GM23338 (cell line): Measurements from ENCODE around the gene EVL. TPM values are rescaled to one million over a fixed set of nuclear protein-coding genes. Genes with fewer than 3 reads are reported as not detected.

Source experiments
- ATAC-seq: fragments of 200-7000 bp; cut with Tn5 transposase; 3 replicates; pipeline ENCODE4 v1.9.1; 2020
- DNase-seq: peaks from one replicate; pipeline ENCODE4 v3.0.0-alpha.2; 2015; ENCODE audit warnings: low spot score
- H2AFZ ChIP-seq: fragments of 200-600 bp; sonication (generic); 2 replicates; pipeline ENCODE4 v1.8.0; 2016; ENCODE audit warnings: antibody characterized with exemption, mild to moderate bottlenecking, moderate library complexity
- H3F3A ChIP-seq: fragments of 200-600 bp; sonication (generic); replicated peaks from 2 replicates; pipeline ENCODE4 v1.8.0; 2017; ENCODE audit warnings: antibody characterized with exemption, mixed run types, low read depth
- H3K27ac ChIP-seq: fragments of 200-600 bp; sonication (generic); 2 replicates; pipeline ENCODE4 v1.6.1; 2016; ENCODE audit warnings: low read depth
- H3K27me3 ChIP-seq: fragments of 200-600 bp; sonication (generic); 2 replicates; pipeline ENCODE4 v1.8.0; 2016; ENCODE audit warnings: mild to moderate bottlenecking, mixed run types, moderate library complexity; ENCODE audit not compliant: insufficient read depth
- H3K36me3 ChIP-seq: fragments of 200-600 bp; sonication (generic); 2 replicates; pipeline ENCODE4 v1.8.0; 2016; ENCODE audit warnings: mild to moderate bottlenecking; ENCODE audit not compliant: insufficient read depth
- H3K4me1 ChIP-seq: fragments of 200-600 bp; sonication (generic); 2 replicates; pipeline ENCODE4 v1.8.0; 2016; ENCODE audit warnings: mild to moderate bottlenecking, moderate library complexity; ENCODE audit not compliant: insufficient read depth
- H3K4me2 ChIP-seq: fragments of 200-600 bp; sonication (generic); 2 replicates; pipeline ENCODE4 v1.7.1; 2017; ENCODE audit warnings: mixed run types
- H3K4me3 ChIP-seq: fragments of 200-600 bp; sonication (generic); 2 replicates; pipeline ENCODE4 v1.6.1; 2016; ENCODE audit warnings: mixed run types
- H3K79me2 ChIP-seq: fragments of 200-600 bp; sonication (generic); replicated peaks from 2 replicates; pipeline ENCODE4 v1.8.0; 2017; ENCODE audit warnings: mild to moderate bottlenecking; ENCODE audit not compliant: insufficient read depth
- H3K9me2 ChIP-seq: fragments of 200-600 bp; sonication (generic); 2 replicates; pipeline ENCODE4 v1.8.0; 2017; ENCODE audit not compliant: insufficient read depth
- H4K20me1 ChIP-seq: fragments of 200-600 bp; sonication (generic); replicated peaks from 2 replicates; pipeline ENCODE4 v1.8.0; 2017; ENCODE audit warnings: mild to moderate bottlenecking; ENCODE audit not compliant: insufficient read depth
- H3K27ac Mint-ChIP-seq: 2 replicates; pipeline ENCODE4 v1.8.0; 2020; ENCODE audit warnings: inconsistent platforms, mild to moderate bottlenecking, moderate library complexity, mixed read lengths
- H3K27me3 Mint-ChIP-seq: 3 replicates; pipeline ENCODE4 v1.8.0; 2022; ENCODE audit warnings: low read depth, mild to moderate bottlenecking, moderate library complexity, mixed read lengths, inconsistent platforms; ENCODE audit not compliant: insufficient read depth, poor library complexity
- H3K36me3 Mint-ChIP-seq: 3 replicates; pipeline ENCODE4 v1.8.0; 2021; ENCODE audit warnings: low read depth, mild to moderate bottlenecking, inconsistent platforms, moderate library complexity, mixed read lengths
- H3K4me1 Mint-ChIP-seq: 3 replicates; pipeline ENCODE4 v1.8.0; 2020; ENCODE audit warnings: mild to moderate bottlenecking, inconsistent platforms, mixed read lengths
- H3K4me3 Mint-ChIP-seq: 3 replicates; pipeline ENCODE4 v1.8.0; 2021; ENCODE audit warnings: moderate library complexity, mild to moderate bottlenecking, inconsistent platforms, mixed read lengths
- H3K9me3 Mint-ChIP-seq: 3 replicates; pipeline ENCODE4 v1.8.0; 2020; ENCODE audit warnings: moderate library complexity, mild to moderate bottlenecking, inconsistent platforms, mixed read lengths
- CREB1 ChIP-seq: fragments of 250-450 bp; sonication (Bioruptor Pico); IDR thresholded peaks from 2 replicates; pipeline ENCODE4 v1.5.0; 2020; ENCODE audit warnings: low read depth, mild to moderate bottlenecking, moderate library complexity
- EZH2 ChIP-seq: fragments of 200-600 bp; sonication (generic); IDR thresholded peaks from one replicate; pipeline ENCODE4 v1.8.0; 2017; ENCODE audit warnings: antibody characterized with exemption, mild to moderate bottlenecking, low read depth; ENCODE audit not compliant: unreplicated experiment
- EZH2phosphoT487 ChIP-seq: fragments of 200-600 bp; sonication (generic); IDR thresholded peaks from one replicate; pipeline ENCODE4 v1.8.1; 2018; ENCODE audit warnings: antibody characterized with exemption; ENCODE audit not compliant: unreplicated experiment
- JUNB ChIP-seq: IDR thresholded peaks from one replicate; pipeline ENCODE4 v1.6.1; 2016; ENCODE audit warnings: antibody characterized with exemption; ENCODE audit not compliant: unreplicated experiment
- NANOG ChIP-seq: IDR thresholded peaks from 2 replicates; pipeline ENCODE4 v1.6.1; 2016; ENCODE audit warnings: antibody characterized with exemption, borderline replicate concordance
- POLR2AphosphoS5 ChIP-seq: IDR thresholded peaks from 2 replicates; pipeline ENCODE4 v1.6.1; 2016; ENCODE audit warnings: antibody characterized with exemption, low read depth
- STAT1 ChIP-seq: IDR thresholded peaks from one replicate; pipeline ENCODE4 v1.6.1; 2016; ENCODE audit warnings: antibody characterized with exemption; ENCODE audit not compliant: unreplicated experiment
- ZNF114 ChIP-seq: fragments of 250-450 bp; sonication (Bioruptor Pico); IDR thresholded peaks from 2 replicates; pipeline ENCODE4 v1.5.0; 2020; ENCODE audit warnings: mild to moderate bottlenecking, moderate library complexity
- ZNF331 ChIP-seq: fragments of 250-450 bp; sonication (Bioruptor Pico); IDR thresholded peaks from 2 replicates; pipeline ENCODE4 v1.5.0; 2020; ENCODE audit warnings: low read depth, mild to moderate bottlenecking, moderate library complexity
- polyA plus RNA-seq: library from polyadenylated mRNA; unstranded; fragments of >200 nt; fragmentation: Nextera tagmentation; extraction: Ambion mirVana; gene quantifications from 2 replicates; pipeline ENCODE4 v1.2.1, GENCODE V29; 2016
- total RNA-seq: library from RNA; depleted of rRNA; stranded (reverse); fragments of >200 nt; shearing (Covaris generic); gene quantifications from 2 replicates; pipeline ENCODE4 v1.2.3, GENCODE V29; 2014
- TF ChIP-seq, protein P1 (sequence below): IDR thresholded peaks from 2 replicates; pipeline ENCODE4 v1.6.1; 2016; ENCODE audit warnings: antibody characterized with exemption
- TF ChIP-seq, protein P2 (sequence below): IDR thresholded peaks from one replicate; pipeline ENCODE4 v1.6.1; 2018; ENCODE audit warnings: antibody characterized with exemption; ENCODE audit not compliant: unreplicated experiment
- TF ChIP-seq, protein P3 (sequence below), 2 experiments: fragments of 200-600 bp in 1 of 2; sonication (generic) in 1 of 2; conservative IDR thresholded peaks; 2 replicates each; pipeline versions ENCODE4 v1.5.1 to v1.6.1; 2016 to 2017; ENCODE audit warnings: antibody characterized with exemption in 2 of 2, low read depth in 2 of 2, mild to moderate bottlenecking in 2 of 2, moderate library complexity in 1 of 2
- TF ChIP-seq, protein P4 (sequence below): fragments of 250-450 bp; sonication (Bioruptor Pico); IDR thresholded peaks from 2 replicates; pipeline ENCODE4 v1.5.0; 2020; ENCODE audit warnings: mild to moderate bottlenecking, moderate library complexity

The EVL gene
- total and polyA plus RNA-seq, 2 experiments from 2014 or later: 28.2 to 50.5 TPM

DNA sequence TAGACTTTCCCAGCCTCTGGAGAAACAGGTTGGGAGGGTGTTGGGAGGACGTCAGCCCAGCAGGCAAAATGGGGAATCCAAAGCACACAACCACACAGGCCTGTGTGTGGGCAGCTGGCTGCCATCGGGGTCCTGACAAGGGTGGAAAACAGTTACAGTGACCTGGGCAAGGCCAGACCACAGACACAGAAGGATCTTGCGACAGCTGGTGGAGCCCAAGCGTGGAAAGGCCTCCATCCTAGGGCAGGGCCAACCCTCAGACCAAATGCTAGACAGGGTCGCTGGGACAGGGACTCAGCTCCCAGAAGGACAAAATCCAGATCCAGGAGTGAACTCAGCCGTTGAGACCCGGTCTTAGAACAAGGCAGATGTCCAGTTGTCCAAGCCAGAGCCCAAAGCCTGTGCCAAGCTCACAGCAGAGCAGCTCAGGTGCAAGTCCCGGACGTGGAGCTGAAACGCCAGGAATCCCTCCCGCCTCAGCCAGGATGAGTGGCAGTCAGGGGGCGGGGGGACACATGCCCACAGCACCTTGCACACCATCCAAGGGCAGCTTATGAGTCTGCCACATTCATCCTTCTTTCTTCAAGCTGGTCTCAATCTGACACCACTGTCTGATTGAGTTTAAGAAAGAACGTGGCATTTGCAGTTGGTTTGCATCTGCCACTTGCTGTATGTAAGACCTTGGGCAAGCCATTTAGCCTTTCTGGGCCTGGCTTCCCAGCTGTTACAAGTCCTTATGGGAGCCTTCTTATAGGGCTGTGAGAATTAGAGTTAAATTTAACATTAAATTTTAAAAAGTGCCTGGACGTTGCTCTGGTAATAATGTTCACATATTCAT is 56.6 kb downstream of the EVL start:
- Histone ChIP-seq H3K9me2 (no peaks in the 10 kb centered on the region), H3F3A (no peaks in the 10 kb centered on the region), H2AFZ (no peak overlapping the region), H3K36me3 (no peaks in the 10 kb centered on the region), H3K4me3 (no peak overlapping the region), H3K79me2 (no peaks in the 10 kb centered on the region), H3K4me2 (no peak overlapping the region), H3K27ac (no peak overlapping the region), H4K20me1 (no peaks in the 10 kb centered on the region), H3K27me3 (no peaks in the 10 kb centered on the region), H3K4me1 (no peaks in the 10 kb centered on the region)
- ATAC-seq: no peak
- no peak overlapping the region for H3K4me3 Mint-ChIP-seq
- peaks cover 5% of the 10 kb centered on the region; the same call in 1 of the 3 replicates for H3K36me3 Mint-ChIP-seq
- H3K27me3 Mint-ChIP-seq: peaks cover 2% of the 10 kb centered on the region
- TF ChIP-seq ZNF114 (CRISPR knock-in tag): no peak
- TF ChIP-seq, protein P1, sequence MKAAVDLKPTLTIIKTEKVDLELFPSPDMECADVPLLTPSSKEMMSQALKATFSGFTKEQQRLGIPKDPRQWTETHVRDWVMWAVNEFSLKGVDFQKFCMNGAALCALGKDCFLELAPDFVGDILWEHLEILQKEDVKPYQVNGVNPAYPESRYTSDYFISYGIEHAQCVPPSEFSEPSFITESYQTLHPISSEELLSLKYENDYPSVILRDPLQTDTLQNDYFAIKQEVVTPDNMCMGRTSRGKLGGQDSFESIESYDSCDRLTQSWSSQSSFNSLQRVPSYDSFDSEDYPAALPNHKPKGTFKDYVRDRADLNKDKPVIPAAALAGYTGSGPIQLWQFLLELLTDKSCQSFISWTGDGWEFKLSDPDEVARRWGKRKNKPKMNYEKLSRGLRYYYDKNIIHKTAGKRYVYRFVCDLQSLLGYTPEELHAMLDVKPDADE: no peak
- TF ChIP-seq, protein P2, sequence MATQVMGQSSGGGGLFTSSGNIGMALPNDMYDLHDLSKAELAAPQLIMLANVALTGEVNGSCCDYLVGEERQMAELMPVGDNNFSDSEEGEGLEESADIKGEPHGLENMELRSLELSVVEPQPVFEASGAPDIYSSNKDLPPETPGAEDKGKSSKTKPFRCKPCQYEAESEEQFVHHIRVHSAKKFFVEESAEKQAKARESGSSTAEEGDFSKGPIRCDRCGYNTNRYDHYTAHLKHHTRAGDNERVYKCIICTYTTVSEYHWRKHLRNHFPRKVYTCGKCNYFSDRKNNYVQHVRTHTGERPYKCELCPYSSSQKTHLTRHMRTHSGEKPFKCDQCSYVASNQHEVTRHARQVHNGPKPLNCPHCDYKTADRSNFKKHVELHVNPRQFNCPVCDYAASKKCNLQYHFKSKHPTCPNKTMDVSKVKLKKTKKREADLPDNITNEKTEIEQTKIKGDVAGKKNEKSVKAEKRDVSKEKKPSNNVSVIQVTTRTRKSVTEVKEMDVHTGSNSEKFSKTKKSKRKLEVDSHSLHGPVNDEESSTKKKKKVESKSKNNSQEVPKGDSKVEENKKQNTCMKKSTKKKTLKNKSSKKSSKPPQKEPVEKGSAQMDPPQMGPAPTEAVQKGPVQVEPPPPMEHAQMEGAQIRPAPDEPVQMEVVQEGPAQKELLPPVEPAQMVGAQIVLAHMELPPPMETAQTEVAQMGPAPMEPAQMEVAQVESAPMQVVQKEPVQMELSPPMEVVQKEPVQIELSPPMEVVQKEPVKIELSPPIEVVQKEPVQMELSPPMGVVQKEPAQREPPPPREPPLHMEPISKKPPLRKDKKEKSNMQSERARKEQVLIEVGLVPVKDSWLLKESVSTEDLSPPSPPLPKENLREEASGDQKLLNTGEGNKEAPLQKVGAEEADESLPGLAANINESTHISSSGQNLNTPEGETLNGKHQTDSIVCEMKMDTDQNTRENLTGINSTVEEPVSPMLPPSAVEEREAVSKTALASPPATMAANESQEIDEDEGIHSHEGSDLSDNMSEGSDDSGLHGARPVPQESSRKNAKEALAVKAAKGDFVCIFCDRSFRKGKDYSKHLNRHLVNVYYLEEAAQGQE: no peak
- no peak for TF ChIP-seq ZNF331
- TF ChIP-seq EZH2: no peak
- TF ChIP-seq EZH2phosphoT487: no peak
- no peak for TF ChIP-seq CREB1 (CRISPR knock-in tag)
- TF ChIP-seq NANOG: no peak
- TF ChIP-seq, protein P3, sequence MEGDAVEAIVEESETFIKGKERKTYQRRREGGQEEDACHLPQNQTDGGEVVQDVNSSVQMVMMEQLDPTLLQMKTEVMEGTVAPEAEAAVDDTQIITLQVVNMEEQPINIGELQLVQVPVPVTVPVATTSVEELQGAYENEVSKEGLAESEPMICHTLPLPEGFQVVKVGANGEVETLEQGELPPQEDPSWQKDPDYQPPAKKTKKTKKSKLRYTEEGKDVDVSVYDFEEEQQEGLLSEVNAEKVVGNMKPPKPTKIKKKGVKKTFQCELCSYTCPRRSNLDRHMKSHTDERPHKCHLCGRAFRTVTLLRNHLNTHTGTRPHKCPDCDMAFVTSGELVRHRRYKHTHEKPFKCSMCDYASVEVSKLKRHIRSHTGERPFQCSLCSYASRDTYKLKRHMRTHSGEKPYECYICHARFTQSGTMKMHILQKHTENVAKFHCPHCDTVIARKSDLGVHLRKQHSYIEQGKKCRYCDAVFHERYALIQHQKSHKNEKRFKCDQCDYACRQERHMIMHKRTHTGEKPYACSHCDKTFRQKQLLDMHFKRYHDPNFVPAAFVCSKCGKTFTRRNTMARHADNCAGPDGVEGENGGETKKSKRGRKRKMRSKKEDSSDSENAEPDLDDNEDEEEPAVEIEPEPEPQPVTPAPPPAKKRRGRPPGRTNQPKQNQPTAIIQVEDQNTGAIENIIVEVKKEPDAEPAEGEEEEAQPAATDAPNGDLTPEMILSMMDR (conservative IDR thresholded peaks at IDR 0.05; ENCODE audit: low read depth in 2 of 2): no peak
- no peak for TF ChIP-seq JUNB
- no peak for TF ChIP-seq STAT1
- TF ChIP-seq POLR2AphosphoS5: no peak
- TF ChIP-seq, protein P4, sequence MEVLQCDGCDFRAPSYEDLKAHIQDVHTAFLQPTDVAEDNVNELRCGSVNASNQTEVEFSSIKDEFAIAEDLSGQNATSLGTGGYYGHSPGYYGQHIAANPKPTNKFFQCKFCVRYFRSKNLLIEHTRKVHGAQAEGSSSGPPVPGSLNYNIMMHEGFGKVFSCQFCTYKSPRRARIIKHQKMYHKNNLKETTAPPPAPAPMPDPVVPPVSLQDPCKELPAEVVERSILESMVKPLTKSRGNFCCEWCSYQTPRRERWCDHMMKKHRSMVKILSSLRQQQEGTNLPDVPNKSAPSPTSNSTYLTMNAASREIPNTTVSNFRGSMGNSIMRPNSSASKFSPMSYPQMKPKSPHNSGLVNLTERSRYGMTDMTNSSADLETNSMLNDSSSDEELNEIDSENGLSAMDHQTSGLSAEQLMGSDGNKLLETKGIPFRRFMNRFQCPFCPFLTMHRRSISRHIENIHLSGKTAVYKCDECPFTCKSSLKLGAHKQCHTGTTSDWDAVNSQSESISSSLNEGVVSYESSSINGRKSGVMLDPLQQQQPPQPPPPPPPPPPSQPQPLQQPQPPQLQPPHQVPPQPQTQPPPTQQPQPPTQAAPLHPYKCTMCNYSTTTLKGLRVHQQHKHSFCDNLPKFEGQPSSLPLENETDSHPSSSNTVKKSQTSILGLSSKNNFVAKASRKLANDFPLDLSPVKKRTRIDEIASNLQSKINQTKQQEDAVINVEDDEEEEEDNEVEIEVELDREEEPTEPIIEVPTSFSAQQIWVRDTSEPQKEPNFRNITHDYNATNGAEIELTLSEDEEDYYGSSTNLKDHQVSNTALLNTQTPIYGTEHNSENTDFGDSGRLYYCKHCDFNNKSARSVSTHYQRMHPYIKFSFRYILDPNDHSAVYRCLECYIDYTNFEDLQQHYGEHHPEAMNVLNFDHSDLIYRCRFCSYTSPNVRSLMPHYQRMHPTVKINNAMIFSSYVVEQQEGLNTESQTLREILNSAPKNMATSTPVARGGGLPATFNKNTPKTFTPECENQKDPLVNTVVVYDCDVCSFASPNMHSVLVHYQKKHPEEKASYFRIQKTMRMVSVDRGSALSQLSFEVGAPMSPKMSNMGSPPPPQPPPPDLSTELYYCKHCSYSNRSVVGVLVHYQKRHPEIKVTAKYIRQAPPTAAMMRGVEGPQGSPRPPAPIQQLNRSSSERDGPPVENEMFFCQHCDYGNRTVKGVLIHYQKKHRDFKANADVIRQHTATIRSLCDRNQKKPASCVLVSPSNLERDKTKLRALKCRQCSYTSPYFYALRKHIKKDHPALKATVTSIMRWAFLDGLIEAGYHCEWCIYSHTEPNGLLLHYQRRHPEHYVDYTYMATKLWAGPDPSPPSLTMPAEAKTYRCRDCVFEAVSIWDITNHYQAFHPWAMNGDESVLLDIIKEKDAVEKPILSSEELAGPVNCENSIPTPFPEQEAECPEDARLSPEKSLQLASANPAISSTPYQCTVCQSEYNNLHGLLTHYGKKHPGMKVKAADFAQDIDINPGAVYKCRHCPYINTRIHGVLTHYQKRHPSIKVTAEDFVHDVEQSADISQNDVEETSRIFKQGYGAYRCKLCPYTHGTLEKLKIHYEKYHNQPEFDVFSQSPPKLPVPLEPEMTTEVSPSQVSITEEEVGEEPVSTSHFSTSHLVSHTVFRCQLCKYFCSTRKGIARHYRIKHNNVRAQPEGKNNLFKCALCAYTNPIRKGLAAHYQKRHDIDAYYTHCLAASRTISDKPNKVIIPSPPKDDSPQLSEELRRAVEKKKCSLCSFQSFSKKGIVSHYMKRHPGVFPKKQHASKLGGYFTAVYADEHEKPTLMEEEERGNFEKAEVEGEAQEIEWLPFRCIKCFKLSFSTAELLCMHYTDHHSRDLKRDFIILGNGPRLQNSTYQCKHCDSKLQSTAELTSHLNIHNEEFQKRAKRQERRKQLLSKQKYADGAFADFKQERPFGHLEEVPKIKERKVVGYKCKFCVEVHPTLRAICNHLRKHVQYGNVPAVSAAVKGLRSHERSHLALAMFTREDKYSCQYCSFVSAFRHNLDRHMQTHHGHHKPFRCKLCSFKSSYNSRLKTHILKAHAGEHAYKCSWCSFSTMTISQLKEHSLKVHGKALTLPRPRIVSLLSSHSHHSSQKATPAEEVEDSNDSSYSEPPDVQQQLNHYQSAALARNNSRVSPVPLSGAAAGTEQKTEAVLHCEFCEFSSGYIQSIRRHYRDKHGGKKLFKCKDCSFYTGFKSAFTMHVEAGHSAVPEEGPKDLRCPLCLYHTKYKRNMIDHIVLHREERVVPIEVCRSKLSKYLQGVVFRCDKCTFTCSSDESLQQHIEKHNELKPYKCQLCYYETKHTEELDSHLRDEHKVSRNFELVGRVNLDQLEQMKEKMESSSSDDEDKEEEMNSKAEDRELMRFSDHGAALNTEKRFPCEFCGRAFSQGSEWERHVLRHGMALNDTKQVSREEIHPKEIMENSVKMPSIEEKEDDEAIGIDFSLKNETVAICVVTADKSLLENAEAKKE (CRISPR knock-in tag): no peak
- H3K9me3 Mint-ChIP-seq: no peaks in the 10 kb centered on the region
- no peak overlapping the region for H3K27ac Mint-ChIP-seq
- no peaks in the 10 kb centered on the region; the same call in 2 of the 3 replicates for H3K4me1 Mint-ChIP-seq
- DNase-seq: no peak
